ENCODE data around the gene BCR. TPM values are rescaled to one million over a fixed set of nuclear protein-coding genes. Genes with fewer than 3 reads are reported as not detected.

The BCR gene
- total RNA-seq, 4 donors from 2014 or later, result 38.7 to 50.0 (median 47.5) TPM

DNA sequence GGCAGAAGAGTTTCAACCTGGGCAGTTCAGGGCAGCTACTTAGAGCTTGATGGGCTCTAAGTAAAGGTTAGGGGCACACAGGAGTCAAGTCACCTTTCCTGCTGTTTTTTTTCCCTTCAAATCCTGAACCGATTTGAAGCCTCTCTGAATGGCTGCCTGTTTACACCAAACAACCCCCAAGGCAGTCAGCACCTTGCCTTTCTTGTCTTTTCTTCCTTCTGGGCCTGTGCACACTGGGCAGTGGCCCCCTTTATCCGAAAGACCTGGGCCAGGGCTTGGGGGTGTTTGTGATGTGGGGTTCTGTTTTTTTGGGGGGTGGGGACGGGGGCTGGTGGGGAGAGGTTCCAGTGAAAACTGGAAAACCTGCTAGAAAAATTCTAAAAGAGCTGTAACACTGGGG is 42.8 kb upstream of the BCR start:
- DNase-seq, result no peak
- Histone ChIP-seq H3K27ac (peak overlapping the region; percentile 57 to 78 (median 71)), H3K27me3 (no peaks in the 10 kb centered on the region), H3K4me1 (peaks cover 18 to 61% (median 34%) of the 10 kb centered on the region in 3 donors), H3K4me3 (no peak overlapping the region), H3K9me3 (no peaks in the 10 kb centered on the region), H3K36me3 (no peaks in the 10 kb centered on the region)
- intact Hi-C loops (cut with DNase I), result no loop called here
- no peak for TF ChIP-seq POLR2A (IDR thresholded peaks at IDR 0.05)
- TF ChIP-seq, protein P1, sequence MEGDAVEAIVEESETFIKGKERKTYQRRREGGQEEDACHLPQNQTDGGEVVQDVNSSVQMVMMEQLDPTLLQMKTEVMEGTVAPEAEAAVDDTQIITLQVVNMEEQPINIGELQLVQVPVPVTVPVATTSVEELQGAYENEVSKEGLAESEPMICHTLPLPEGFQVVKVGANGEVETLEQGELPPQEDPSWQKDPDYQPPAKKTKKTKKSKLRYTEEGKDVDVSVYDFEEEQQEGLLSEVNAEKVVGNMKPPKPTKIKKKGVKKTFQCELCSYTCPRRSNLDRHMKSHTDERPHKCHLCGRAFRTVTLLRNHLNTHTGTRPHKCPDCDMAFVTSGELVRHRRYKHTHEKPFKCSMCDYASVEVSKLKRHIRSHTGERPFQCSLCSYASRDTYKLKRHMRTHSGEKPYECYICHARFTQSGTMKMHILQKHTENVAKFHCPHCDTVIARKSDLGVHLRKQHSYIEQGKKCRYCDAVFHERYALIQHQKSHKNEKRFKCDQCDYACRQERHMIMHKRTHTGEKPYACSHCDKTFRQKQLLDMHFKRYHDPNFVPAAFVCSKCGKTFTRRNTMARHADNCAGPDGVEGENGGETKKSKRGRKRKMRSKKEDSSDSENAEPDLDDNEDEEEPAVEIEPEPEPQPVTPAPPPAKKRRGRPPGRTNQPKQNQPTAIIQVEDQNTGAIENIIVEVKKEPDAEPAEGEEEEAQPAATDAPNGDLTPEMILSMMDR (IDR thresholded peaks at IDR 0.05), result no peak
- WGBS, 2 donors, result 0 to 20% methylated on average over 1 of the region's 3 CpGs

DNA sequence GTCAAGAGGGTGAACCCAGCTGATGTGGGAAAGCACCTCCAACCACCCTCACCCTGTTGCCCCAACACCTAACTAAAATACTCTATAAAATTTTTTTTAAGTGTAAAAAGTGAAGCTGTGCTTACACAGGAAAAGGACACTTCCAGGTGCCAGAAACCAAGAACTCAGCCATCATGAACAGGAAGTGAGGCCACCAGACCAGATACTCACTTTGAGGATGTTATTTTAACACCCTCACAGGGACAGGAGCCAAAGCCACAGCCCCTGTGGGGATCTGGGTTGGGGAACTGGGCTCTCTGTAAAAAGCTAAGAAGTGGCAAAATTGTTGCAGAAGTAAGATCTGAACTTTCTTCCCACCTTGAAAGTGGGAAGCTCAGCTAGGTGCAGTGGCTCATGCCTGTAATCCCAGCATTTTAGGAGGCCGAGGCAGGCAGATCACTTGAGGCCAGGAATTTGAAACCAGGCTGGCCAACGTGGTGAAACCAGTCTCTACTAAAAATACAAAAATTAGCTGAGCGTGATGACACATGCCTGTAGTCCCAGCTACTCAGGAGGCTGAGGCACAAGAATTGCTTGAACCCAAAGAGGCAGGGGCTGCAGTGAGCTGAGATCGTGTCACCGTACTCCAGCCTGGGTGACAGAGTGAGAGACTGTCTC is 42.3 kb upstream of the BCR start:
- Histone ChIP-seq H3K36me3 (no peaks in the 10 kb centered on the region), H3K27ac (peak overlapping the region; percentile 57 to 78 (median 71)), H3K9me3 (no peaks in the 10 kb centered on the region), H3K4me3 (no peak overlapping the region), H3K4me1 (peaks cover 18 to 66% (median 36%) of the 10 kb centered on the region in 3 donors), H3K27me3 (no peaks in the 10 kb centered on the region)
- no peak for DNase-seq
- intact Hi-C loops (cut with DNase I), result no loop called here
- TF ChIP-seq, protein P1 (IDR thresholded peaks at IDR 0.05), result no peak
- TF ChIP-seq POLR2A (IDR thresholded peaks at IDR 0.05), result no peak
- 21 to 31% methylated on average over 5 of the region's 5 CpGs for WGBS, 2 donors

DNA sequence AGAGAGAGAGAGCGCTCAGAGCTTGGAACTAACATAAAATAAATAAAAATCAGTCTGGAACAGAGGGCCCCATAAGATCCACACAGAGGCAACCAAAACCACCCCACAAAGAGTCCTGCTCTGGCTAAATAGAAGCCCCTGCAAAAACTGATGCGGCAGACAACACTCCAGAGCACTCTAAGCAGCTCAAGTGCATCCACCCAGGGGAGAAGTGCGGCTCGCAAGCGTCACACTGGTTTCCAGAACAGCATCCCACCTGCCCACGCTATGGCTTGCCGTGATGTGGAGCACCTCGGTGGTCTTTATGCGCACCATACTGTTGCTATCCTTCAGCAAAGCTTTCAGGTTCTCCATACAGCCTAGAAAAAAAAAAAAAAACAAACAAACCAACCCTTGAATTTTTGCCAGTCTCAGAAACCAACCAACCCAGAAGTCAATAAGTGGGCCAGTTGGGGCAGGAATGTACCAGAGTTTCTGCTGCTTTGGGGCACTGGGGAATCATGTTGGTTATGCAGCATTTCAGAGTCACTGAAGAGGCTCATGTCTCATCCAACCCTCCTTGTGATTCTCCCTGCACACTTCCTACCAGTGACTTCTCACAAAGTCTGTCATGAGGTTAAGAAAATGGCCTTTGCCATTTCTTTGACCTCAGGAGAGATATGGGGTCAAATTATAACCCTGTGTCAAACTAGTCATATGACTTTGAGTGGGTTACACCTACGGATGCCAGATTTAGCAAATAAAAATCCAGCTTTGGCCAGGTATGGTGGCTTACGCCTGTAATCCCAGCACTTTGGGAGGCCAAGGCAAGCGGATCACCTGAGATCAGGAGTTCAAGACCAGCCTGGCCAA is 41.5 kb upstream of the BCR start:
- TF ChIP-seq POLR2A (IDR thresholded peaks at IDR 0.05), result no peak
- TF ChIP-seq, protein P1 (IDR thresholded peaks at IDR 0.05), result no peak
- H3K4me1 ChIP-seq, result peaks cover 18 to 66% (median 36%) of the 10 kb centered on the region in 3 donors
- DNase-seq, result no peak
- peak overlapping the region in 3 of 4 donors; percentile 70 to 78 (median 72) for H3K27ac ChIP-seq
- no peaks in the 10 kb centered on the region for H3K27me3 ChIP-seq
- intact Hi-C loops (cut with DNase I), result no loop called here
- 36 to 73% methylated on average over 12 of the region's 12 CpGs for WGBS, 2 donors
- H3K9me3 ChIP-seq, result no peaks in the 10 kb centered on the region
- H3K4me3 ChIP-seq, result no peak overlapping the region
- H3K36me3 ChIP-seq, result no peaks in the 10 kb centered on the region

DNA sequence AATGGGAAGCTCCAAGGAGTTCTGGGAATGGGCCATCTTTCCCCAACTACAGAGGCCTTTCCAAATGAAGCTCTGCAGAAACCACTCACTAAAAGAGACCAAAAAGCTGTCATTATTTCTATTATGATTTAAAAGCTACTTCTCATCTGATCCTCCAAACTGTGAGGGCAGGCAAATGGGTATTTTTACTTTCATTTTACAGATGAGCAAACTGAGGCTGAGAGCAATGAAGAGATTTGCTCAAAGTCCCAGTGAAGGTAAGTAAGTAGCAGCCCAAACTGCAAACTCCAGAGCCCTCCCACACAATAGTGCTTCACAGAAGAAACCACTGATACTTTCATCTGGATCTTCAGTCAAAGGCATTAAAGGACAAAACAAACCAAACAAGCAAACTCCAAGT is 39.9 kb upstream of the BCR start:
- no peak overlapping the region for H3K4me3 ChIP-seq
- intact Hi-C loops (cut with DNase I), result no loop called here
- no peaks in the 10 kb centered on the region for H3K9me3 ChIP-seq
- H3K4me1 ChIP-seq, result peaks cover 20 to 78% (median 44%) of the 10 kb centered on the region in 3 donors
- no peaks in the 10 kb centered on the region for H3K36me3 ChIP-seq
- no peaks in the 10 kb centered on the region for H3K27me3 ChIP-seq
- no peak for TF ChIP-seq POLR2A (IDR thresholded peaks at IDR 0.05)
- TF ChIP-seq, protein P1 (IDR thresholded peaks at IDR 0.05), result no peak
- H3K27ac ChIP-seq, result no peak overlapping the region
- DNase-seq, result no peak

DNA sequence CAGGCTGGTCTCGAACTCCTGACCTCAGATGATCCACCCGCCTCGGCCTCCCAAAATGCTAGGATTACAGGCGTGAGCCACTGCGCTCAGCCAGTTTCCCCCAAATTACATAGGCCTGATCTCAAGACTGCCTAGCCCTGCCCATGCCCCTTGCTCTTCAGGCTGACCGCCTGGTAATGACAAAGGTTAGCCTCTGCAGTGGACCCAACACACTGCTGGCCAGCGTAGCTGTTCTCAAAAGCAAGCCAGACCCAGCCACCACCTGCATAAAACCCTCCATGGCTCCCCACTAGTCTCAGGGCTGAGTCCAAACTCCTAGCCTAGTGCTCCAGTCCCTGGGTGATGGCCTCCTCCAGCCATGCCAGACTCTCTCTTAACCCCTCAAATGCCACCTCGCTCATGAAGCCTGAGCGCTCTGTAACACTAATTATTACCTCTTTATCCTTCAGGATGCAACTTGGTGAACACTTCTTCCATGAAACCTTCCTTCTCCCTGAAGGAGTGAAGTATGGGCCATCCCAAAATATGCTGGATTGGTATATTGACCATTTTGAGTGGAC is 37.7 kb upstream of the BCR start:
- peak overlapping the region in 2 of 4 donors; percentile 31 to 56 for H3K4me3 ChIP-seq
- peak overlapping the region in 3 of 4 donors; percentile 60 to 80 (median 66) for H3K27ac ChIP-seq
- peaks cover 24 to 83% (median 52%) of the 10 kb centered on the region in 3 donors for H3K4me1 ChIP-seq
- H3K27me3 ChIP-seq, result no peaks in the 10 kb centered on the region
- H3K36me3 ChIP-seq, result no peaks in the 10 kb centered on the region
- H3K9me3 ChIP-seq, result no peaks in the 10 kb centered on the region
- intact Hi-C loops (cut with DNase I), result no loop called here
- DNase-seq, result no peak
- no peak for TF ChIP-seq POLR2A (IDR thresholded peaks at IDR 0.05)
- TF ChIP-seq, protein P1 (IDR thresholded peaks at IDR 0.05), result no peak
- 84% methylated on average over 8 to 9 of the region's 9 CpGs for WGBS, 2 donors
